Activated naive CD4-positive, alpha-beta T cell treated with anti-CD3 and anti-CD28 coated beads for 36 hours (primary cell): ENCODE results near the gene NMU. TPM values are rescaled to one million over a fixed set of nuclear protein-coding genes. Genes with fewer than 3 reads are reported as not detected.
"Not testable (repeated sequence)": the region's sequence is repeated elsewhere in the genome, so short reads cannot be mapped to it uniquely, and the experiment has no call there.

ENCODE experiments used
- CTCF ChIA-PET: fragments of 350-600 bp; sonication (Branson Sonifier 250); formaldehyde crosslinking; loops from one replicate; lab custom pipeline; 2021; ENCODE audit warnings: antibody characterized with exemption; lab: Charles Lee
- DNase-seq: peaks from one replicate; pipeline ENCODE4 v3.0.0-alpha.2; 2020
- H3K27ac Mint-ChIP-seq: one replicate; pipeline ENCODE4 v1.8.0; 2021; ENCODE audit warnings: mild to moderate bottlenecking, mixed read lengths
- H3K27me3 Mint-ChIP-seq: one replicate; pipeline ENCODE4 v1.8.0; 2021; ENCODE audit warnings: low read depth, mixed read lengths
- H3K36me3 Mint-ChIP-seq: one replicate; pipeline ENCODE4 v1.8.0; 2021; ENCODE audit warnings: low read depth, mixed read lengths
- H3K4me1 Mint-ChIP-seq: one replicate; pipeline ENCODE4 v1.8.0; 2021; ENCODE audit warnings: low read depth, mixed read lengths
- H3K4me3 Mint-ChIP-seq: one replicate; pipeline ENCODE4 v1.8.0; 2021; ENCODE audit warnings: mild to moderate bottlenecking, moderate library complexity, mixed read lengths
- H3K9me3 Mint-ChIP-seq: one replicate; pipeline ENCODE4 v1.8.0; 2021; ENCODE audit warnings: mixed read lengths
- intact Hi-C: fragments of 100-400 bp; cut with micrococcal nuclease; formaldehyde crosslinking; loops from one replicate; pipeline ENCODE4 v1.15.1; 2023
- total RNA-seq, 2 experiments: library from RNA; stranded (reverse); gene quantifications; one replicate each; pipeline ENCODE4 v1.2.3, GENCODE V29; 2021

The NMU gene
- total RNA-seq, 2 experiments from 2014 or later, result not detected

DNA sequence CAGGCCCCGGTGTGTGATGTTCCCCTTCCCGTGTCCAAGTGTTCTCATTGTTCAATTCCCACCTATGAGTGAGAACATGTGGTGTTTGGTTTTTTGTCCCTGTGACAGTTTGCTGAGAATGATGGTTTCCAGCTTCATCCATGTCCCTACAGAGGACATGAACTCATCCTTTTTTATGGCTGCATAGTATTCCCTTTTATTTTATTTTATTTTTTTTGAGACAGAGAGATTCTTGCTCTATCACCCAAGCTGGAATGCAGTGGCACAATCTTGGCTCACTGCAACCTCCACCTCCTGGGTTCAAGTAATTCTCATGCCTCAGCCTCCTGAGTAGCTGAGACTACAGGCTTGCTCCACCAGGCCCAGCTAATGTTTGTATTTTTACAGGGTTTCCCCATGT lies 53.3 kb downstream of the NMU start:
- CTCF ChIA-PET, DNase-seq: not testable (repeated sequence)

GRCh38 chr4:55578341-55579010 lies 57.6 kb downstream of the NMU start:
- Mint-ChIP-seq H3K27ac (no peak overlapping the region), H3K4me1 (no peaks in the 10 kb centered on the region), H3K9me3 (peaks cover 16% of the 10 kb centered on the region), H3K36me3 (peaks cover 3% of the 10 kb centered on the region), H3K27me3 (peaks cover 3% of the 10 kb centered on the region), H3K4me3 (no peak overlapping the region)
- DNase-seq, result no peak
- intact Hi-C loops, result no loop called here
- CTCF ChIA-PET, result no interaction called here

More for the DNA sequence above, 53.3 kb downstream of the NMU start:
- intact Hi-C loops, H3K9me3 Mint-ChIP-seq, H3K4me1 Mint-ChIP-seq, H3K27me3 Mint-ChIP-seq, H3K36me3 Mint-ChIP-seq, H3K27ac Mint-ChIP-seq, H3K4me3 Mint-ChIP-seq: not testable (repeated sequence)

- Mint-ChIP-seq H3K4me3 (no peak overlapping the region), H3K27ac (no peak overlapping the region), H3K9me3 (peaks cover 16% of the 10 kb centered on the region), H3K36me3 (peaks cover 3% of the 10 kb centered on the region), H3K4me1 (no peaks in the 10 kb centered on the region), H3K27me3 (peaks cover 3% of the 10 kb centered on the region)
- no peak for DNase-seq
- intact Hi-C loops, result no loop called here
- CTCF ChIA-PET, result no interaction called here
Observed at GRCh38 chr4:55575513-55575912, 60.6 kb downstream of the NMU start.

- Mint-ChIP-seq H3K36me3 (peaks cover 3% of the 10 kb centered on the region), H3K27me3 (peaks cover 3% of the 10 kb centered on the region), H3K4me1 (no peaks in the 10 kb centered on the region), H3K27ac (no peak overlapping the region), H3K9me3 (peaks cover 16% of the 10 kb centered on the region), H3K4me3 (no peak overlapping the region)
- CTCF ChIA-PET, result interaction anchor here (0.6 kb wide), 1 partner anchor 964 kb away, joined by 4 read pairs; no protein-coding TSS in a partner anchor
- peak; percentile 12 for DNase-seq
- intact Hi-C loops, result no loop called here
Observed at GRCh38 chr4:55574252-55574651, 61.8 kb downstream of the NMU start.

DNA sequence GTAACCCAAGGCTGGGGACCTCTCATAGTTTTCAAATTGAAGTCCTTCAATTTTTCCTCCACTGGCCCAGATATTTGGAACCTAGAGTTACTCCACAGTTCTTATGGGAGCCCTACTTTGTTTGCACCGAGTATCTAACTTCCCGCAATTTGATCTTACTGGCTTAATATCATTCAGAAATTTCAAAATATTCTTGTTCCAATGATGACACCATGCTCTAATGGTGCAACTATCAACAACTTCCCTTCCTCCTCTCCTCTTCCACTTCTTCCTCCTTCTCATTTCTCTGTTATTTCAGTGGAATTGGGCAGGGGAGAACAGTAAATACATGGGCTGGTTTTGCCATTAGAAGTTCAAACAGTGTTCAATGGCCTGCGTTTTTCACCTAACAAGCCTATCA lies 64.3 kb downstream of the NMU start:
- intact Hi-C loops, result no loop called here
- Mint-ChIP-seq H3K4me3 (no peak overlapping the region), H3K9me3 (peaks cover 8% of the 10 kb centered on the region), H3K36me3 (peaks cover 3% of the 10 kb centered on the region), H3K4me1 (no peaks in the 10 kb centered on the region), H3K27me3 (peaks cover 5% of the 10 kb centered on the region), H3K27ac (no peak overlapping the region)
- no peak for DNase-seq
- CTCF ChIA-PET, result no interaction called here

DNA sequence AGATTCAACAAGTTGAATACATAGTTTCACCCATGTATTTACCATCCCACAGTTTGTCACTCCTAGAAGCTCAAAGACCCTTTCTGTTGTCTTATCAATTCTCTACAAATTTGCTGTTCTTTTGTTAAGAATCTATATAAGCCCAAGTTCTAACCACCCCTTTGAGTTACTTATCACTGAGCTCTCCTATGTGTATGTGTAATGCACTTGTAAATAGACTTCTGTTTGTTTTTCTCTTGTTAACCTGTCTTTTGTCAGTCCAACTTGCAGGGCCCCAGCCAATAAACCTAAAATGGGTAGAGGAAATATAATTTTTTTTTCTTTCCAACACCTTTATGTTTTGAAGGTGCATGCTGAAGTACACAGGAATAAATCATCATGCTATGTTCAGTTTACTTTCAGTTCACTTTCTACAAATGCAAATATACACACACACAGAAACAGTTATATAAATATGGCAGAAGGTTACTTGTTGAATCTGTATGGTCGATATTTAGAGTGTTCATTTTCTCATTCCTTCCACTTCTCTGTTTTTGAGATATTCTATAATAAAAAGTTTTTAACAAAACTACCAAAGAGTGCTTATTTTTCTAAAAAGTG lies 67.1 kb downstream of the NMU start:
- no peaks in the 10 kb centered on the region for H3K36me3 Mint-ChIP-seq
- CTCF ChIA-PET, result no interaction called here

GRCh38 chr4:55561889-55562288 lies 74.2 kb downstream of the NMU start:
- Mint-ChIP-seq H3K27ac (no peak overlapping the region), H3K4me3 (no peak overlapping the region), H3K36me3 (no peaks in the 10 kb centered on the region), H3K4me1 (peaks cover 5% of the 10 kb centered on the region), H3K9me3 (peaks cover 4% of the 10 kb centered on the region), H3K27me3 (peaks cover 15% of the 10 kb centered on the region)
- intact Hi-C loops, result no loop called here
- DNase-seq, result no peak
- CTCF ChIA-PET, result interaction anchor here (0.8 kb wide), 1 partner anchor 85 kb away, joined by 5 read pairs; no protein-coding TSS in a partner anchor

More for the DNA sequence above, 67.1 kb downstream of the NMU start:
- no peaks in the 10 kb centered on the region for H3K9me3 Mint-ChIP-seq
- H3K27me3 Mint-ChIP-seq, result peaks cover 5% of the 10 kb centered on the region
- no peak overlapping the region for H3K27ac Mint-ChIP-seq
- H3K4me3 Mint-ChIP-seq, result no peak overlapping the region
- H3K4me1 Mint-ChIP-seq, result no peaks in the 10 kb centered on the region
- DNase-seq, result no peak
- intact Hi-C loops, result no loop called here

DNA sequence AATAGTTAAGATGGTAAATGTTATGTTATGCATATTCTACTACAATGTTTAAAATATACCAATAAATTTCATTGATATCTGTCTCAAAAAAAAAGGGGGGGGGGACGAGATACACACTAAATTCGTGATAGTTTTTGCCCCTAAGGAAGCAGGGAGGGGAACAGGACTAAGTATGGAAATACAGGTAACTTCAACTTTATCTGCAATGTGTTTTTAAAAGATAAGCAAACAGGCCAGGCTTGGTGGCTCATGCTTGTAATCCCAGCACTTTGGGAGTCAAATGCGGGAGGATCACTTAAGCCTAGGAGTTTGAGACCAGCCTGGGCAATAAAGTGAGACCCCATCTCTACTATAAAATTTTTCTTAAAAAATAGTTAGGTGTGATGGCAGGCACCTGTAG lies 76.0 kb downstream of the NMU start:
- H3K4me3 Mint-ChIP-seq, result no peak overlapping the region

DNA sequence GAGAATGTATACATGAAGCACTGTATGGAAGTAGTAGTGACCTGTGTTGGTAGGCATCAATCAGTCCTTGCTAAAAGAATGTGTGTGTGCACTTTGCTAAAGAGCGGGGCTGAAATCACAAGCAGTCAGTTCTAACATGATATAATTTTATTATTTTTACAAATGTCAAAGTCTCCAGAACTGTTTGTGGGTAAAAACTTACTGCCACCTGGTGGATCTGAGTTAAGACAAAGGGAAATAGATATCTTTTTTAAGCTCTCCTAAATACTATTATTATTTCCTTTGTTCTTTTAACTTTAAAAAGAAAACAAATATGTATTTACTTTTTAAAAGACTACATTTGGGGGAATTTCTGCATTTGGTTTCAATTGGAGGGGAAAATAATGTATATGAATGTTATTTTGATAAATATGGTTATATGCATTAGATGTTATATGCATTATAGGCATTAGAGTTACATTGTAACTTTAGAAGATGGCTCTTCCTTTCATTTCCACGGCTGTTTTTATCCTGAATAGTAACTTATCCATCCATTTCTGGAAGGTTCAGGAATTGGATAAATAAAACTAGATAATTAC lies 81.6 kb downstream of the NMU start:
- intact Hi-C loops, result loop anchor here (1.0 to 2.0 kb wide), 4 partner anchors 208 to 583 kb away; partner anchors contain the start of gene SRD5A3
- CTCF ChIA-PET, result interaction anchor here (0.6 to 1.0 kb wide), 5 partner anchors 106 to 301 kb away, joined by 3 to 8 read pairs (median 4); no protein-coding TSS in a partner anchor
- peaks cover 12% of the 10 kb centered on the region for H3K4me1 Mint-ChIP-seq

More for the DNA sequence above, 76.0 kb downstream of the NMU start:
- Mint-ChIP-seq H3K4me1 (peaks cover 5% of the 10 kb centered on the region), H3K9me3 (peaks cover 4% of the 10 kb centered on the region), H3K27ac (no peak overlapping the region), H3K36me3 (no peaks in the 10 kb centered on the region), H3K27me3 (peaks cover 15% of the 10 kb centered on the region)
- intact Hi-C loops, result no loop called here
- DNase-seq, result no peak
- CTCF ChIA-PET, result no interaction called here

DNA sequence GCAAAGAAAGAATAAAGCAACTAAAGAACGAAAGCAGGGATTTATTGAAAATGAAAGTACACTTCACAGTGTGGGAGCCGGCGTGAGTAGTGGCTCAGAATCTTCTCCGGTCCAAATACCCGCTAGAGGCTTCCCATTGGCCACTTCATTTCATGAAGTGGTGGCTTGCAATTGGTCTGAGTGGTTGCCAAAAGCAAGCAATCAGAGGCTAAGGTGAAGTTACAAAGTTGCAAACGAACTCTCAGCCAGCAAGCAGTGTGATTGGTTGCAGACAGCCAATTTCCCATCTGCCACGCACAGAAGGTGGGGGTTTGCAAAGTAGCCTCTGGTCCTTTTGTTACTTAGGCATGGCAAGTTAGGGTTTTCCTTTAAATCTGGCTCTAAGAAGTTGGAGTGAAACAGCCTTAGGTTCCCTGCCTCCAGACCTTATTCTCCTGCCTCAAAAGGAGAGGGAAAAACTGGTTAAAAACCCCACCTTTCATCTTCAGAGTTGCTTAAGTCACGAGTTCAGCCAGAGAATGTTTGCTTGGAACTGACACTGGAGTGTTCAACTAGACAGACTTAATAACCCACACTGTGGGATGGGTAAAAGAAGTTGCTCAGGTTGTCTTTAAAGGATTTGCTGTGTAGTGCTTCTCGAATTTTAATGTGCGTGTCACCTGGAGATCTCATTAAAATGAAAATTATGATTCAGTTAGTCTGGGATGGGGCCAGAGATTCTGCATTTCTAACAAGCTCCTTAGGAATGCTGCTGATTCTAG lies 82.5 kb downstream of the NMU start:
- DNase-seq, result no peak
- intact Hi-C loops, result loop anchor here (1.0 to 2.0 kb wide), 4 partner anchors 207 to 582 kb away; partner anchors contain the start of gene SRD5A3
- CTCF ChIA-PET, result interaction anchor here (0.7 kb wide), 1 partner anchor 133 kb away, joined by 3 read pairs; no protein-coding TSS in a partner anchor
- Mint-ChIP-seq H3K27ac (no peak overlapping the region), H3K27me3 (peaks cover 10% of the 10 kb centered on the region), H3K4me1 (peaks cover 18% of the 10 kb centered on the region), H3K36me3 (no peaks in the 10 kb centered on the region), H3K9me3 (peaks cover 4% of the 10 kb centered on the region), H3K4me3 (no peak overlapping the region)

More for the DNA sequence above, 81.6 kb downstream of the NMU start:
- H3K27me3 Mint-ChIP-seq, result peaks cover 12% of the 10 kb centered on the region
- no peaks in the 10 kb centered on the region for H3K36me3 Mint-ChIP-seq
- no peak overlapping the region for H3K4me3 Mint-ChIP-seq
- no peak for DNase-seq
- no peak overlapping the region for H3K27ac Mint-ChIP-seq
- H3K9me3 Mint-ChIP-seq, result peaks cover 4% of the 10 kb centered on the region

GRCh38 chr4:55551964-55552363 lies 84.1 kb downstream of the NMU start:
- H3K9me3 Mint-ChIP-seq, H3K27me3 Mint-ChIP-seq, H3K27ac Mint-ChIP-seq, H3K36me3 Mint-ChIP-seq, CTCF ChIA-PET, H3K4me3 Mint-ChIP-seq, intact Hi-C loops, DNase-seq: not testable (repeated sequence)
- peaks cover 27% of the 10 kb centered on the region for H3K4me1 Mint-ChIP-seq

DNA sequence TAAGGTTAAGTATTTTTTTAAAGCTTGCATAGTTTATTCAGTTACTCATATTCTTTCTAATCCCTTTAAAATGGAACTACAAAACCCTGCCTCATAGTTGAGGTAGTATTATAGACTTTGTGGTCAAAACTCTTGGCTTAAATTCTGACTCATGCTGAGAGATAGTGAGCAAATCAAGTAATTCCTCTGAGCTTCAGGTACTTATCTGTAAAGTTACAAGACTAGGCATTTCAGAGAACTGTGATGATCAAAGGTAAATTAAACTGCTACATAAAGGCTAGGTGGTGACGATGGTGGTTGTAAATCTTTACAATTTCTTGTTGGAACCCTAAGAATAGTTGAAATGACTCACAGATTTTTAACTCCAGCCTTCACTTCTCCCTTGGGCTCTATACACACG lies 86.2 kb downstream of the NMU start:
- intact Hi-C loops, result loop anchor here (1.0 to 5.0 kb wide), 5 partner anchors 87 to 1427 kb away; partner anchors contain the start of genes NMU, NOA1 and POLR2B
- peaks cover 30% of the 10 kb centered on the region for H3K4me1 Mint-ChIP-seq

More for the DNA sequence above, 86.2 kb downstream of the NMU start:
- Mint-ChIP-seq H3K36me3 (no peaks in the 10 kb centered on the region), H3K27ac (peak overlapping the region; percentile 11), H3K4me3 (no peak overlapping the region), H3K9me3 (no peaks in the 10 kb centered on the region), H3K27me3 (no peaks in the 10 kb centered on the region)
- CTCF ChIA-PET, result no interaction called here
- DNase-seq, result no peak
